Activated CD4-positive, CD25-positive, alpha-beta regulatory T cell treated with anti-CD3 and anti-CD28 coated beads, Interleukin-2, amount 50 U/mL, for 24 hours (primary cell): ENCODE data around the gene CHD9.

Source experiments
- ATAC-seq, 2 donors: fragments of 150-1000 bp; cut with Tn5 transposase; one replicate each; pipeline ENCODE4 v1.10.0; 2021; ENCODE audit warnings: mild to moderate bottlenecking in 1 of 2, moderate library complexity in 1 of 2

CHD9 gene

DNA sequence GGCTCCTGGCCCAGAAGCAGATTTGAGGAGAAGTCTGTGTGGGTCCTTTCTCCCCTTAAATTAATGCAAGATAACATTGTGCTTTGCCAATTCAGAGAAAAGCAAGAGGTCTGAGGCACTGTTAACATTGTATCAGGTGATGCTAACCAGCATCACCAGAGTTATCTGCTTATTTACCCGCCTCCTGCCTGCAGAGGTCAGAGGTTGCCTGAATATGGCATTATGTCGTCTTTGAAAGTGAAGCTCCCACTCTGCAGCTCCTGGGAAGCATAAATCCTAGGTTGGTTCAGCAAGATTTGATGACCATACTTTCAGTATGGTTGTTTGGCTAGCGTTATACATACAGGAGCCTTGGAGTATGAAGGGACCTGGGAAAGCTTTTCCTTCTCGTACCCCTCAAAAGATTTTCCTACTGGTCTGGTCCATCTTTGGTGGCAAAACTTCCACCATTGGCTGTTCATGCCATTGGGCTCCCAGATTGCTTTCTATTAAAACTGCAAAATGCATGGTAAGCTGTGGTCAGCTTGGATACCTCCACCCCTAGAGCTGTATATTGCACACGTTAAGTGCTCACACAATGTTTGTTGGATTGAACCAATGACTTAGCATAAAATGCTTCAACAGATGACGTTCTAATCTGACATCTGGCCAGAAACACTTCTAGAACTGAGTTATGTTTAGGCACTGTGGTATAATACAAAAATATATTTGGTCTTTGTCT is 24.1 kb downstream of the CHD9 start:
- no peak for ATAC-seq

DNA sequence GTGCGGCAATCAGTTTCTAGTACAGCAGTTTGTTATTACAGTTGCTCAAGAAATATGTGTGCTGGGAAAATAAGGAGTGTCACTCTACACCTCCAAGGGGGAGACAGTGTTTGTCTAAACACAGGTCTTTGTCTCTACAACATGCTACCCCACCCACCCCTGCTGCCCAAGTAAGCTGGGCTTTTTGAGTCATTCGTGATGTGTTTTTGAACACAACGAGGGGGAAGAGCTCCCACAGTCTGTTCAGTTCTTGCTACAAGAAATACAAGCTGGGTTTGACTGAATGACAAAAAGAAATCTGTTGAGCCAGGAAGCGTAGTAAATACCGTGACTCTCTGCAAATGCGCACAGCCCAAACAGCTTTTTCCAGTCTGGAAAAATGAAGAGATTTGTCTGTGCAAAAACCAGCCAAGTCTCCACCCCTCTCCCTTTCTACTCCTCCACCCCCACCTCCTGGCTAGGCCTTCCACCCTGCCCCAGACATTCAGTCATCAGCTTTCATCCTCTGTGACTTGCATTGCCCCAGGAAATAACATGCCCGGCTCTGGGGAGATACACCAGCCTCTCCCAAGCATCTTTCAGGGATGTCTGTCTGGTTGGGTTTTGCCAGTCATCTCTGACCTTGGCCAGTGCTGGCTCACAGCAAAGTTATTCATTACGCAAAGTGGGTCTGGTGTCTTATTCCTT is 25.7 kb downstream of the CHD9 start:
- ATAC-seq, result no peak

DNA sequence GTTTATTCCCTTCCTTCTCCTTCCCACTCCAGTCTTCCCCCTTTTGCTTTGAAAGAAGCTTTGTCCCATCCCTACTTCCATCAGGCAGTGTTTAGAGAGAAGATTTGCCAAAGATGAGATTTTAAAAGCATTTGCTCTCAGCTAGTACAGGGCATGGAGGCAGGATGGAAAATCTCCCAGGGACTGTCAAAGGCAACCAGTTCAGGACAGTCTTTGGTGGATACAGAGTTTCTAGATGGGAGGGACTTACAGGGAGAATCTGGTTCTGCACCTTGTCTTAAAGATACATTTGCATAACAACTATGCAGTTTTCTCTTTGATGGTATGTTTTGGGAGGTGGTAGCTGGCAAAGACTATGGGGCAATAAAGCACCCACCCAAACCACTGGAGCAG is 26.2 kb downstream of the CHD9 start:
- no peak for ATAC-seq

DNA sequence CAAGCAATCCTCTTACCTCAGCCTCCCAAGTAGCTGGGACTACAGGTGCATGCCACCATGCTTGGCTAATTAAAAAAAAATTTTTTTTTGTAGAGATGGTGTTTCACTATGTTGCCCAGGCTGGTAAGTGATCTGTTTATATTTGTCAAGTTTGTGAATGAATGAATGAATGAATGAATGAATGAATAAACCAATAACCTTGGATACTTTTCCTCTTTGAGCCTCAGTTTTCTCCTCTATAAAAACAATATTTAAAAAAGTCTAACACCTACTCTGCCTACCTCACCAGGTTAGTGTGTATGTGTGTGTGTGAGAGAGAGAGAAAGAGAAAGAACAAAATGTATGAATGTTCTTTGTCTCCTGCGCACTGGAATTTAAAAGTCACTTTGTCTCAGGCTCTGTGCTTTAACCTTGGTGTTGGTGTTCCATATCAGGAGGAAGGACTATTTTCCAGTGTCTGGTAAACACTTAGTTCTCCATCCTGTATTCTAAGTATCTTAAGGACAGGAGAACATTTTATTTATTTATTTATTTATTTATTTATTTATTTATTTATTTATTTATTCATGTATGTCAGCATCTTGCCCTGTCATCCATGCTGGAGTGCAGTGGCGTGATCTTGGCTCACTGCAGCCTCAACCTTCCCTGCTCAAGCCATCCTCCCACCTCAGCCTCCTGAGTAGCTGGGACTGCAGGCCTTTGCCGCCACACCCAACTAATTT is 27.1 kb downstream of the CHD9 start:
- ATAC-seq, result no peak

DNA sequence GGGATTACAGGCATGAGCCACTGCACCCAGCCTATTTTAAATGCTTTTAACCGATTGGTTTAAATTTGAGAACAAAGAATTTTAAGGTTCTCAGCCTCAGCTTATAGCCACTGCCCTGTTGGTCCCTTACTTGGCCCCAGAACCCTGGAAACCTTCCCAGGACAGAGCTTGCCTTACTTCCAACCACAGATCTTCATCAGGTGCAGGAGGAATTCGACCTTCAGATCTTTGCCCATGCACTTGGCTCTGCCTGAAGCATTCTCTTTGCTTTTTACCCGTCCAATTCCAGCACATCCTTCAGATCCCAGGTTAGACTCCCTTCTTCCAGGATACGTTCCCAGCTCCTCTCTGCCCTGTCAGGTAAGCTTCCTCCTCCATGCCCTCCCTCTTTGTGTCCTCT is 27.7 kb downstream of the CHD9 start:
- no peak for ATAC-seq

DNA sequence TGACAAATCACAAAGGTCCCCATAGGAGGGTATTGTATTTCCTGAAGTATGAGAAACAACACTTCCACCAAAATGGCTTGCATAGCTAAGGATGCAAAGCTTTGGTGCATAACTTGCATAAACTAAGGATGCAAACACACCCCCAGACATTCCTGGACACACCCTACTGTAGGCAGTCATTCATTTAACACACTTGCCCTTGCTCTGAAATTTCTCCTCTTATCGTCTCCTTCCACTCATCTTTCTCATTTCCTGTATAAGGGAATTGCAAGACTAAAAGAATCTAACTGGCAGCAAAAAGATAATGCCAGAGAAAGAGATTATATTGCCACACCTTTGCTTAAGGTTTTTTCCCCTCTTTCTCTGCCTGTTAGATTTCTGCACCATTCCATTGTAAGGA is 28.3 kb downstream of the CHD9 start:
- no peak for ATAC-seq

DNA sequence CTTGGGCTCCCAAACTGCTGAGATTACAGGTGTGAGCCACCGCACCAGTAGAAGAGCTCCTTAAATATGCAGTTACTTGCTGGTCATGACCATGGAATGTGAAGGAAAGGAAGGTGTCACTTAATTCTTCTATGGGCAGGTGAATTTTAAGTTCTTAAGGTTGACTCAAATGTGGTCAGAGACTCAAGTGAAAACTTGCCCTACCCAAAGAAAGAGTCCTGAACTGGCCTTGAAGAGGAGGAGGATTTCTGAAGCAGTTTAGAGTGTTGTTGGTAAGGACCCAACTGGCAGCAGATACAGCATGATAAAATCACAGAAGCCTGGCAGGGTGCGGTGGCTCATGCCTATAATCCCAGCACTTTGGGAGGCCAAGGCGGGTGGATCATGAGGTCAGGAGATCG is 29.4 kb downstream of the CHD9 start:
- no peak for ATAC-seq

DNA sequence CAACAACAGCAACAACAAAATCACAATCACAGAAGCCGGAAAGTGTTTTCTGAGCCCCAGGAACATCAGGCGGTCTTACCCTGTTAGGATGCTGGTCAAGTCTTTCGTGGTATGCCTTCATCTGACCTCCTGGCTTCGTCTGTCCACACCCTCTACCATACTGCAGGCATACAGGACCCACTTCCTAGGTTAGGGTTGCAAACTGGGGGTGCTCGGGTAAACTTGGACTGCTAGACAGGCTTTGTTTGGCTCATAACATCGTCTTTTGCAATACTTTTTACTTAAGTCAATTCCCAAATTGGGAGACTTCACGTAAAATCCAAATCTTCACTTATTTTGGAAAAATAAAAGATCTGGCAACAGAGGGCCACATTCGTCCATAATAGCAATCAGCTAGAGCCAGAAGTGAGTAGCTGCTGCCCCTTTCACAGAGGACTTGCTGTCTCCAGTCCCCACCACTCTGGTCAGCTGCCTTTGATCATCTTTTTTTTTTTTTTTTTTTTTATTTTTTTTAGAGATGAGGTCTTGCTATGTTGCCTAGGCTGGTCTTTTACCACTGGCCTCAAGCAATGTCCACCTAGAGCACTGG is 30.0 kb downstream of the CHD9 start:
- no peak for ATAC-seq

DNA sequence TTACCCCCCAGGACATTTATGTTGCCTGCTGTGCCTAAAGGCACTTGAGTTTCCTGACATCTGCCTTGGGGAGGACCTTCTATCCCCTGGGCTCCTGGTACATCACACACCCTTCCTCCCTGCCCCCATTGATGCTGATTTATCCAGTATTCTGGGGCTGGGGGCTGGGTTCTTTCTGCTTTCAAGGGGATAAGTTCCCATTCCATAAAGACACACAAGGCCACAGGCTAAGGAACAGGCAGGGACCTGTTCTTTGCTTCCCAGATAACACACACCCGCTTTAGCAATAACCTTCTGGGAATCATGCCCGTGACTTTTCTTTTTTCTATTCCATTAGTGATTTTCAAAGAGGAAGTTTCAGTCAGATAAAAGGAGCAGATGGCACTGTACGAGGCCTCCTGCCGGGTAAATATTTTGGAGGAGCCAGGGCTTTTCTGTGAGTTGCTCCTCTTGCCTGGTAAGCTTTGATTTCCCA is 30.6 kb downstream of the CHD9 start:
- no peak for ATAC-seq

DNA sequence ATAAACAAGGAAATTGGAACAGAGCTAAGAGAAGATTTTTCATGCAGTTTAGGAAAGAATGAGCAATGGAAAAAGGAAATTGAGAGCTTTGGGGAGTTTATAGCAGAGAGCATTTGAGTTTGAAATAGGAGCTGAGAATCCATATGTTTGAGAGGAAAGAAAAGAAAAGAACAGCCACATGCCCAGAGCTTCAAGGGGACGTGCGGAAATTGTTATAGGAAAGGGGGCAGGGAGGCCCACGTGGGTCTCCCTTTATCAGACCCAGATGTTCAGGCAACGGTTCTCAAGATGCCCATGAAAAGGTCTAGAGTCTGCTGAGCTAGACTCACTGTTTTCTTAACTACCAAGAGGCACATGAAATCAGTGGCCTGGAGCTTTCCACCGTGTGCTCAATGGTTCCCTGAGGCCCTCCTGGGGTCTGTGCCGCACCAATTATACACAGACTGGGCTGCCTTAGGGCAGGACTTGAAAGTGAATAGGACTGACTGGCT is 31.2 kb downstream of the CHD9 start:
- no peak for ATAC-seq

DNA sequence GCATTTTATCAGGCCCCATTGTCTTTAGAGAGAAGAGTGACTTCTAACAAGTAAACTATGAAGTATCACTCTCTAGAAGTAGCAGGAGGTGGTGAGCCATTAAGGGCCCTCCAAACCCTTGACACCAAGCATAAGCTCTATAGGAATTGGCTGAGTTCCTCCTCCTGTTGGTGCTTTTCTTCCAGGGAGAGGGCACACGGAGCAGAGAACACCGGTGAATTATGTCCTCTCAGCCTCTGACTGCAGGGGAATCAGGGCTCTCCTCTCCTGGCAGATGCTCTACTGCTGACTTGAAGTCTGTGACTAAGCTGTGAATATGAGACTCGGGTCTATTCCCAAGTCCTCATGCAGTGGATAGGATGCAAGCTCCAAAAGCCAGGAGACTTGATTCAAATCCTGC is 32.3 kb downstream of the CHD9 start:
- no peak for ATAC-seq

DNA sequence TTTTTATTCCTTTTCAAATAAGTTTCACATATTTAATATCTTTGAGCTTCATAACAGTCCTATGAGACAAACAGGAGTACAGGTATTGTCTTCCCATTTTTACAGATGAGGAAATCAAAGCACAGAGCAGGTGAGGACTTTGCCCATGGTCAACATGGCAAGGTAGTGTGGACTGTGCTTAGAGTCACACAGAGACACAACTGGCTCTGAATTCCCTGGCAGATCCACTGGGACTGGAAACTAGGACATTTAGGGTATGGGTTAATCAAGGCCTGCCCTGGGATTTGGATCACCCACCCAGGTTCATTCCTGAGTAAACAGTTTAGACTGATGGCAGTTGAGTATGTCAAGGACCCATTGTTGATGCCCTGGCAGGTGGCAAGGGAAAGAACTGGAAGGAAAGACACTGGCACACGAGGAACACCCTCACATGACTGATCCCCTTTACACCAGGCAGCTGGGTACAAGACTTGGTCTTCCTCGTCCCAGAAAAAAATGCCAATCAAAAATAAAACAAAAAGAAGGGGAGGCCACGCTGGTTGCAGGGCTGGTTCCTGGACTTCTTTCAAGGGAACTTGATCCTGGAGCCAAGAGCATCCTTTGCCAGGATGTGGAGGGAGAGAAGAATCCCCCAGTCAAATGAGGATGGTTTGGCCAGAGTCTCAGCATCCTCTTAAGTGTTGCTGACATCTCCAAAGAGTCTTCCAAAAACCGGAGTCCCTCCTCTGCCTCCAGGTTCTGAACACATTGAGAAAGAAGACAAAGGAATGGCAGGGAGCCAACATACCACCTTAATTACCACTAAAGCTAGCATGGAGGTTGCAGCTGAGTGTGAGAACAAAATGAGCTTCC is 34.9 kb downstream of the CHD9 start:
- no peak for ATAC-seq

DNA sequence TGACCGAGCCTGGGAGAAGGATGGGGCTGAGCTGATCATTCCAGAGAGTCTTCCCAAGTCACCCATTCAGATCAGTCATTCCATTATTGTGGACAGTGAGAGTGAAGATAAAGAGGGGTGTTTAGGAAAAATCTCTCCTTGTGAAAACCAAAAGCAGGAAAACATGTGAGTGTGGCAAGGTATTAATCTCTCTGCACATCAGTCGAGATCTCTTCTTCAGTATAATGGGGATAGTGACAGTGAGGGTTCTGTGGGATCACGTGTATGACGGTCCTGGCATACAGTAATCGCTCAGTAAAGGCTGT is 35.4 kb downstream of the CHD9 start:
- no peak for ATAC-seq

DNA sequence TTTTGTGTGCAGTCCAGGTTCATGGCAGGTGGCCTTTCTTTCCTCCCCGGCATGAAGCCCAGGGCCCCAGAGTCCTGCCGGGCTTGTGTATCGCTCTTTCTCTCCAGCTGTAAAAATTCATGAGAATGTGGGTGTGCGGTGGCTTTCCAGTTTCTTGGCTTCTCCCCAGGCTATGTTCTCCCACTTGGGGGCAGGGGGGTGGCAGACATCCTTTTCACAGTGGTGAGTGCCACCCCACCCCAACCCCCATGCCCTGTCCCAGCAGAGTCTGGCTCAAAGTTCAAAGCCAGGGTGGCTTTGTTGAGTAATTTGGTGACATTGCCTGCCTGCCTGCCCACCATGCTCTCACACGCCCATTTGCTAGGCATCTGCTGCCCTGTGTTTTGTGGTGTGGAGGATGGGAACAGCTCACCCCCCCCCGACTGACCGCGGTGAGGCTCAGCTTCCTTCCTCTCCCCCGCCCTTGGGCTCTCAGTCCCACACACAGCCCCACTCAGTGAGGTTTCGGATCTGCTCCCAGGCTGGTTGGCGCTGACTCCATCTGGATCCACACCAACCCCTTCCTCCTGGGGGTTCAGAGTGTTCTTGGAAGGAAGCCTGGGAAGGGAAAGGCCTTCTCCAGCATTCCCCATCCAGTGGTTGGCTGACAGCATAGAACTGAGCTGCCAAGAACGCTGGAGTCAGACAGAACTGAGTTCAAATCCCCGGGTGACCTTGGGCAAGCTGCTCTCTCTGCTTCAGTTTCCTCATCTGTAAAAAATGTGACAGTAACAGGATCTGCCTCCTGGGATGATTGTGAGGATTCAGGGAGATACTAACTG is 36.0 kb downstream of the CHD9 start:
- peak in 1 of 2 donors; percentile 16 for ATAC-seq

DNA sequence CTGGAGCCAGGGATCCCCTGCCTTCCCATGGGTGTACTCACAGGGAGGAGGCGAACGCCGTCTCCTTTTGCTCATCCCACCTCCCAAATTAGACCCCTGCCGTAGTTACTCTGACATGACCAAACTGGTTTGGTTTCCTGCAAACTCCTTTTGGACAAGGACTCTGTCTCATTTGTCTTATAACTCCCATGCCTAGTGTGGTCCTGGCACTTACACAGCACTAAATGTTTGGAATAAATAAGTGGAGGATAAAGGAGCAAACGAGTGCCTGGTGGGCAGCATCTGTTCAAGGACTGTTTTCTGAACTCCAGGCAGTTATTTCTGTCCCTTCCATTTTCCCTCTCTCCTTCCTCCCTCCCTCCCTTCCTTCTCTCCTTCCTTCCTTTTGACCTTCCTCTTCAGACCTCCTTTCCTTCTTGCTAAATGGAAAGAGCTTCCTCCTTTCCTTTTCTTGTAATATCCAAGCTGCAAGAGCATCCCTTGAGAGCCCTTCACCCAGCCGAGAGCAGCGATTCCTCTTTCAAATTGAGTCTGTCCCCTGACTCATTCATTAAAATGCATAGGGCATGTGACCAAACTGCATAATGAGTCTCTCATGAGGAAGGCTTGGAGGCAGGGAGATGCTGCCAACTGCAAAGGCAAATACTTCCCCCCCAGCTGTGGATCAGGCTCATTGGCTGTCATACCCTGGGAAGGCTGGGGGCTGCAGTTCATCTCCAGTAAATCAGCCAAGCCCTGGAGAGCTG is 36.8 kb downstream of the CHD9 start:
- ATAC-seq, result peak; percentile 79 to 80

DNA sequence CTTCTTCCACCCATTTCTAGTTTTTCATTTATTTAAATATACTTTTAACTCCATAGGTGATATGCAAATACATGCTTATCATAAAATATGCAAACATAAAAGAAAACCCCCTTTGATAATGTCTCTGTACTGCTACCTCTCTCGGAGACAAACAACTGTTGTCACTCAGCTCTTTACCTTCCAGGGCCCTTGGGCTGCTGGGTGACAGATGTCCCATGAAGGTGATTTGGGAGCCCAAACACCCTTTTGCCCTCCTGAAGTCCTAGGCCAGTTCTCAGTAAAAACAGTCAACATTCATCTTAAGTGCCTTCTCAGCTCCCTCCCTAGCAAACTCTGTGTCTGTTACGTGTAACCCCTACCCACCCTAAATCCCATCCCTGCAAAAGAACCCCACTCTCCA is 37.5 kb downstream of the CHD9 start:
- no peak for ATAC-seq

DNA sequence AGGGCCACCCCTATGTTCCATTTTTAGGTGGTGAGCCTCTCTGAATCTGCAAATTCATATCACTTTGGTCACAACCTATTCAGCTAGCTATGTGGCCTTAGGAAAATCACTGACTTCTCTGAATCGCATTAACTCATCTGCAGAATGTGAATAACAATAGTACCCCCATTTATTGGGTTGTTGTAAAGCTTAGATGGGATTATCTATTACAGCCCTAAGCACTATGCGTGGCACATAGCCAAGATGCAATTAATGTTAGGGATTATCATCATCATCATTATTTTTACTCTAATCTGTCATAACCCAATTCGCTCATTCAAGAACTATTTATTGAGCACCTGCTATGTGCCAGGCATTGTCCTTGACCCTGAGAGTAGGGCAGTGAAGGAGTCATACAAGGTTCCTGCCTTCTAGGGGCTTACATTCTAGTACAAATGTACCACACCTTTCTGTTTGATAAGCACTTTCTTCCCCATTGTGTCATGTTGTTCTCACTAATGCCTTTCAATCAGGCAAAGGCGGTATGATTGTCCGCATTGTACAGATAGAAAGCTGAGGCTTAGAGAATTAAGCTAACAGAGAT is 38.5 kb downstream of the CHD9 start:
- no peak for ATAC-seq

DNA sequence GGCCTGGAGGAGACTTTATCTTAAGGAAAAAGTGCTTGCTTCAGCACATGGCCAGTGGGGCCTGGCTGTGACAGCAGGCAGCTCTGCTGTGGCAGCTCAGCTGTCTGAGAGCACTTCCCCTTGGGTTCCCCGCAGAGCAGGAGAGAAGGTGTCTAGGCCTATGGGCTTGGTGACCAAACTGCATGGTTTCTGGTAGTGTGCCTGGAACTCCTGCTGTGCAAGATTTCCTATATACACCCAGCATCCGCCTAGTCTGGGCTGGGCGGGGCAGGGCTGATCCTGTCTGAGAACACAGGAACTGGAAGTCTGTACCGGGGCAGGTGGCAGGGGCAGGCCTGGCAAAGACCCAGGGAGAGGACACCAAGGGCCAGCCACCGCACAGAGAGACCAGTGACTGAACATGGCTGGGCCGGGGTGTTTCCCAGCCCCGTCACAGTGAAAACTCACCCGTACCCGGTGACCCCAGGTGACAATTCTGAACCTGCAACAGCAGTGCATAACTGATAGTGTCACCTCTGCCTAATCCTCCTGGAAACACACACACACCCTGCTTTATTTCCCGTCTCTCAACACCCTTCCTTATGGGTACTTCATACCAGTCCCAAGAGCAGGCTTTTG is 39.3 kb downstream of the CHD9 start:
- no peak for ATAC-seq

DNA sequence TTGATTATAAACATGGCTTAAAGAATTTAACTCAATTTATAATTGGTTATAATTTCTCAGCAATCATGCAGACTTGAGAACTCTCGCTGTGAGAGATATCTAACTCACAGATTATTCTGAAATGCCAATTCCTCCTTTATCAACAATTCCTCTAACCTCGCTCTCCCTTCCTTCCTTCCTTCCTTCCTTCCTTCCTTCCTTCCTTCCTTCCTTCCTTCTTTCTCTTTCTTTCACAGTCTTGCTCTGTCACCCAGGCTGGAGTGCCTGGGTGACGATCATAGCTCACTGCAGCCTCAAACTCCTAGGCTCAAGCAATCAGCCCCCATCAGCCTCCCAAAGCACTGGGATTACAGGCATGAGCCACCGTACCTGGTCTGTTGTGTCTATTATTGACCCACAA is 42.4 kb downstream of the CHD9 start:
- ATAC-seq, result no peak
